Stimulated activated CD8-positive, alpha-beta memory T cell treated with anti-CD3 and anti-CD28 coated beads, Interleukin-7, amount 100 ng/mL, for 24 hours (primary cell): ENCODE measurements around the gene SHPK.

Experiments used
- DNase-seq: peaks from one replicate; pipeline ENCODE4 v3.0.0-alpha.2; 2020; ENCODE audit warnings: low read depth

Gene SHPK

GRCh38 chr17:3626831-3627768 is 8.9 kb downstream of the SHPK start:
- DNase-seq = no peak

- no peak for DNase-seq
Measured at GRCh38 chr17:3622977-3623594, 13.0 kb downstream of the SHPK start.

GRCh38 chr17:3621146-3621720 is 14.8 kb downstream of the SHPK start:
- DNase-seq = no peak

- no peak for DNase-seq
Measured at GRCh38 chr17:3615160-3615870, 20.7 kb downstream of the SHPK start.

- no peak for DNase-seq
Measured at GRCh38 chr17:3613124-3613523, 22.9 kb downstream of the SHPK start.

- no peak for DNase-seq
Measured at GRCh38 chr17:3610523-3610922, 25.5 kb downstream of the SHPK start.

- no peak for DNase-seq
Measured at GRCh38 chr17:3609689-3610088, 26.4 kb downstream of the SHPK start.

- DNase-seq = no peak
Measured at GRCh38 chr17:3603870-3604259, 32.2 kb downstream of the SHPK start.

- no peak for DNase-seq
Measured at GRCh38 chr17:3603119-3603869, 32.8 kb downstream of the SHPK start.

- no peak for DNase-seq
Measured at GRCh38 chr17:3602499-3602898, 33.6 kb downstream of the SHPK start.

- no peak for DNase-seq
Measured at GRCh38 chr17:3600529-3601205, 35.4 kb downstream of the SHPK start.

GRCh38 chr17:3598078-3598477 is 38.0 kb downstream of the SHPK start:
- DNase-seq = no peak

GRCh38 chr17:3596804-3597464 is 39.1 kb downstream of the SHPK start:
- DNase-seq = no peak

- no peak for DNase-seq
Measured at GRCh38 chr17:3594976-3595375, 41.1 kb downstream of the SHPK start.

- no peak for DNase-seq
Measured at GRCh38 chr17:3594051-3594800, 41.8 kb downstream of the SHPK start.

GRCh38 chr17:3593384-3593783 is 42.7 kb downstream of the SHPK start:
- no peak for DNase-seq

- DNase-seq = no peak
Measured at GRCh38 chr17:3592216-3592860, 43.7 kb downstream of the SHPK start.

GRCh38 chr17:3590768-3591167 is 45.3 kb downstream of the SHPK start:
- no peak for DNase-seq

- DNase-seq = no peak
Measured at GRCh38 chr17:3590231-3590630, 45.8 kb downstream of the SHPK start.
